GM12878 (cell line): ENCODE results near the gene MGA. TPM values are rescaled to one million over a fixed set of nuclear protein-coding genes. Genes with fewer than 3 reads are reported as not detected.

Source experiments
- ATAC-seq: fragments of 200-7000 bp; cut with Tn5 transposase; 3 replicates; pipeline ENCODE4 v1.9.1; 2020; ENCODE audit warnings: mild to moderate bottlenecking, moderate library complexity
- BruUV-seq: library from RNA; stranded (reverse); fragments of 400-500 nt; replicated peaks from 2 replicates; lab custom pipeline; 2021; lab: Mats Ljungman, UMichigan
- CTCF ChIA-PET: fragments of 300-600 bp; sonication (Branson Sonifier 250); formaldehyde crosslinking; extraction: SDS; loops from one replicate; lab custom pipeline; 2021; ENCODE audit warnings: inconsistent platforms; lab: Yijun Ruan, JAX
- POLR2A ChIA-PET: fragments of 350-600 bp; formaldehyde crosslinking; extraction: SDS; loops from one replicate; lab custom pipeline; 2021; ENCODE audit warnings: inconsistent platforms; lab: Charles Lee
- RAD21 ChIA-PET: fragments of 300-600 bp; sonication (Branson Sonifier 250); formaldehyde crosslinking; loops from one replicate; lab custom pipeline; 2023; ENCODE audit warnings: antibody characterized with exemption; ENCODE audit not compliant: unreplicated experiment; lab: Charles Lee
- SMC1A ChIA-PET: fragments of 300-600 bp; sonication (Branson Sonifier 250); formaldehyde crosslinking; loops from one replicate; lab custom pipeline; 2023; ENCODE audit not compliant: unreplicated experiment, uncharacterized antibody; lab: Charles Lee
- DNase-seq: peaks from one replicate; pipeline ENCODE4 v3.0.0-alpha.2; 2011; ENCODE audit warnings: low read depth, low spot score
- FAIRE-seq: peaks from 3 replicates; lab custom pipeline; 2011; peaks lifted over from hg19 to GRCh38; lab: Jason Lieb, UNC
- H2AFZ ChIP-seq: 2 replicates; pipeline ENCODE4 v1.6.0; 2011; ENCODE audit warnings: low read depth, low read length, control low read depth; ENCODE audit not compliant: control insufficient read depth
- H3K27ac ChIP-seq: 2 replicates; pipeline ENCODE4 v1.5.1; 2011; ENCODE audit warnings: control low read depth; ENCODE audit not compliant: control insufficient read depth, insufficient read depth
- H3K27me3 ChIP-seq, 2 experiments: replicated peaks in 1 of 2; 2 replicates each; pipeline versions ENCODE4 v1.6.0 to v1.6.1; 2011; ENCODE audit warnings: low read length in 1 of 2; ENCODE audit not compliant: control insufficient read depth in 2 of 2, insufficient read depth in 2 of 2
- H3K36me3 ChIP-seq, 2 experiments: 2 replicates each; pipeline ENCODE4 v1.5.1; 2011; ENCODE audit warnings: low read length in 1 of 2; ENCODE audit not compliant: control insufficient read depth in 2 of 2, insufficient read depth in 2 of 2
- H3K4me1 ChIP-seq: 2 replicates; pipeline ENCODE4 v1.6.1; 2011; ENCODE audit warnings: mild to moderate bottlenecking, low read length, moderate library complexity, mixed read lengths; ENCODE audit not compliant: control insufficient read depth, insufficient read depth
- H3K4me2 ChIP-seq: 2 replicates; pipeline ENCODE4 v1.6.0; 2011; ENCODE audit warnings: control low read depth; ENCODE audit not compliant: control insufficient read depth, insufficient read depth
- H3K4me3 ChIP-seq: fragments of 200-600 bp; sonication (generic); 2 replicates; pipeline ENCODE4 v1.5.1; 2016
- H3K79me2 ChIP-seq: 2 replicates; pipeline ENCODE4 v1.6.0; 2011; ENCODE audit warnings: low read length; ENCODE audit not compliant: control insufficient read depth, insufficient read depth
- H3K9ac ChIP-seq: 2 replicates; pipeline ENCODE4 v1.8.0; 2011; ENCODE audit warnings: low read length, control low read depth, mixed read lengths; ENCODE audit not compliant: control insufficient read depth, insufficient read depth
- H3K9me3 ChIP-seq: replicated peaks from 3 replicates; pipeline ENCODE4 v1.5.1; 2011; ENCODE audit warnings: mild to moderate bottlenecking, low read length; ENCODE audit not compliant: control insufficient read depth, insufficient read depth
- H4K20me1 ChIP-seq: 2 replicates; pipeline ENCODE4 v1.6.0; 2011; ENCODE audit not compliant: control insufficient read depth, insufficient read depth
- BRCA1 ChIP-seq: IDR thresholded peaks from 2 replicates; pipeline ENCODE4 v1.6.1; 2011; ENCODE audit warnings: low read depth, low read length, improper control_type of control experiment
- EP300 ChIP-seq, 2 experiments: fragments of 150-350 bp in 1 of 2; IDR thresholded peaks; 2 replicates each; pipeline ENCODE4 v1.6.1; 2011 to 2012; ENCODE audit warnings: low read depth in 2 of 2, low read length in 2 of 2, borderline replicate concordance in 1 of 2, improper control_type of control experiment in 1 of 2, inconsistent platforms in 1 of 2; ENCODE audit not compliant: control insufficient read depth in 1 of 2
- RAD21 ChIP-seq: IDR thresholded peaks from 2 replicates; pipeline ENCODE4 v1.6.1; 2011; ENCODE audit warnings: mild to moderate bottlenecking, low read depth, low read length, moderate library complexity; ENCODE audit not compliant: insufficient read depth
- RFX5 ChIP-seq: IDR thresholded peaks from 2 replicates; pipeline ENCODE4 v1.6.1; 2011; ENCODE audit warnings: low read depth, low read length, improper control_type of control experiment
- SMAD5 ChIP-seq: IDR thresholded peaks from 2 replicates; pipeline ENCODE4 v1.6.1; 2016; ENCODE audit warnings: antibody characterized with exemption, low read depth
- SPI1 ChIP-seq: IDR thresholded peaks from 2 replicates; pipeline ENCODE4 v1.6.1; 2011; ENCODE audit warnings: low read depth, mild to moderate bottlenecking, low read length, moderate library complexity, borderline replicate concordance; ENCODE audit not compliant: insufficient read depth
- WGBS: methylation state at CpG from one replicate; pipeline ENCODE4 v1.1.6; 2016; ENCODE audit warnings: low lambda C conversion rate; ENCODE audit not compliant: insufficient replicate concordance, insufficient coverage; ENCODE audit errors: missing lambda C conversion rate; 5-methylcytosine and 5-hydroxymethylcytosine counted together
- in situ Hi-C: fragments of 300-500 bp; cut with MboI; formaldehyde crosslinking; loops from 9 replicates; pipeline ENCODE4 v1.14.3; 2018; ENCODE audit warnings: mixed read lengths
- intact Hi-C: fragments of 100-400 bp; cut with micrococcal nuclease; formaldehyde crosslinking; loops from one replicate; pipeline ENCODE4 v1.14.2; 2022; ENCODE audit not compliant: unreplicated experiment
- polyA plus RNA-seq, 11 experiments: library from polyadenylated mRNA; depleted of rRNA in 4 of 11; unstranded in 6 of 11; stranded (reverse) in 5 of 11; fragments of >200 nt; fragmentation: Nextera tagmentation in 4 of 11; fragmentation: Illumina TruSeq in 1 of 11; extraction: Ambion mirVana in 4 of 11; extraction: Trizol in 1 of 11; gene quantifications; 1 replicate in 1 of 11; 2 replicates in 10 of 11; pipeline versions ENCODE4 v1.2.1 to v1.2.3, GENCODE V29; 2011 to 2016; ENCODE audit warnings: inconsistent platforms in 2 of 11, missing spikeins in 2 of 11, low read depth in 1 of 11
- total RNA-seq, 4 experiments: library from RNA; depleted of rRNA in 3 of 4; stranded (reverse); fragments of >200 nt in 3 of 4; fragmentation: Illumina TruSeq in 1 of 4; extraction: Trizol in 1 of 4; gene quantifications; 2 replicates each; pipeline versions ENCODE4 v1.2.1 to v1.2.3, GENCODE V29; 2013 to 2021
- TF ChIP-seq, protein P1 (sequence below): IDR thresholded peaks from 2 replicates; pipeline ENCODE4 v1.6.1; 2012; ENCODE audit warnings: low read length, inconsistent platforms
- TF ChIP-seq, protein P2 (sequence below): fragments of 450-650 bp; IDR thresholded peaks from 2 replicates; pipeline ENCODE4 v1.6.1; 2016; ENCODE audit warnings: mild to moderate bottlenecking
- TF ChIP-seq, protein P3 (sequence below): IDR thresholded peaks from 2 replicates; pipeline ENCODE4 v1.6.1; 2012; ENCODE audit warnings: low read depth, low read length, improper control_type of control experiment
- TF ChIP-seq, protein P4 (sequence below): IDR thresholded peaks from 2 replicates; pipeline ENCODE4 v1.6.1; 2011; ENCODE audit warnings: borderline replicate concordance, low read depth, mild to moderate bottlenecking, moderate library complexity, mixed read lengths, low read length; ENCODE audit not compliant: insufficient read depth; ENCODE audit errors: extremely low read length
- TF ChIP-seq, protein P5 (sequence below): fragments of 450-650 bp; IDR thresholded peaks from 2 replicates; pipeline ENCODE4 v1.6.1; 2017; ENCODE audit warnings: mild to moderate bottlenecking, moderate library complexity

MGA gene
- total and polyA plus RNA-seq, 10 of the 15 experiments (the other 5 are each of a cell fraction or from before 2014, with no cell fraction given): 2.6 to 29.6 (median 17.0) TPM

DNA sequence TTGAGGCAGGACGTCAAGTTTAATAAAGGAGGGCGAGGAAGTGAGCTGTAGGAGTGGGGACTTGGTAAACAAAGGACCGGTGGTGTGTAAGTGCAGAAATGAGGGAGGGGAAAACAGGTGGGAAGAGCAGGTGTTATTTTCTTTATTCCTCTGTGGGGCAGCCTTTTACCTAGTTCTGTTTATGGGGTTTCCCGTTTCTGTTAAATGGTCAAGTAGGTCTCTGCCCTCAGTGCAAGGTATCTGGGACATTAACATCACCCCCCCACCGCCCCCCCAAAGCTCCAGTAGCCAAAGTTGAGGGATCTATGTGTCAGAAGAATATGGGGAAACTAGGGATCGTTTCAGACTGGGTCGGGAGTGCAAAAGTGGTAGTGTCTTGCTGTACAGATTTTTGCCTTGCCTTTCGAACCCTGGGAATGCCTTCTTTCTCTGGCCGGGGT, 893 bp downstream of the MGA start:
- ATAC-seq (peak; percentile 25), DNase-seq (no peak), FAIRE-seq (no peak)
- RAD21 ChIA-PET: interaction anchor here (0.6 to 1.4 kb wide), 5 partner anchors 35 to 195 kb away, joined by 3 to 12 read pairs (median 3); partner anchors contain the start of gene MAPKBP1
- peak overlapping the region; percentile 99 for H3K4me2 ChIP-seq
- peak overlapping the region; percentile 85 for H3K4me3 ChIP-seq
- intact Hi-C loops (no loop called here), in situ Hi-C loops (no loop called here)
- WGBS: 3% methylated on average over 9 of the region's 9 CpGs
- H3K9ac ChIP-seq: peak overlapping the region; percentile 69
- H3K27ac ChIP-seq: peak overlapping the region; percentile 79
- no peaks in the 10 kb centered on the region for H3K36me3 ChIP-seq
- peaks cover 52% of the 10 kb centered on the region for H3K79me2 ChIP-seq
- H3K4me1 ChIP-seq: peaks cover 26% of the 10 kb centered on the region
- no peaks in the 10 kb centered on the region for H3K27me3 ChIP-seq
- SMC1A ChIA-PET: interaction anchor here (0.7 to 2.6 kb wide), 7 partner anchors 10 to 244 kb away, joined by 3 to 19 read pairs (median 4); partner anchors contain the start of gene MAPKBP1
- peak overlapping the region; percentile 98 for H2AFZ ChIP-seq
- H3K9me3 ChIP-seq: peaks cover 2% of the 10 kb centered on the region; the same call in 2 of the 3 replicates
- no TSS peak for BruUV-seq
- CTCF ChIA-PET: interaction anchor here (0.7 to 2.9 kb wide), 8 partner anchors 10 to 430 kb away, joined by 3 to 25 read pairs (median 3); partner anchors contain the start of genes CHP1, EXD1 and MAPKBP1
- no peaks in the 10 kb centered on the region for H4K20me1 ChIP-seq
- POLR2A ChIA-PET: interaction anchor here (1.0 to 1.5 kb wide), 9 partner anchors 9 to 311 kb away, joined by 3 to 6 read pairs (median 3); partner anchors contain the start of gene EHD4
- TF ChIP-seq, protein P1, sequence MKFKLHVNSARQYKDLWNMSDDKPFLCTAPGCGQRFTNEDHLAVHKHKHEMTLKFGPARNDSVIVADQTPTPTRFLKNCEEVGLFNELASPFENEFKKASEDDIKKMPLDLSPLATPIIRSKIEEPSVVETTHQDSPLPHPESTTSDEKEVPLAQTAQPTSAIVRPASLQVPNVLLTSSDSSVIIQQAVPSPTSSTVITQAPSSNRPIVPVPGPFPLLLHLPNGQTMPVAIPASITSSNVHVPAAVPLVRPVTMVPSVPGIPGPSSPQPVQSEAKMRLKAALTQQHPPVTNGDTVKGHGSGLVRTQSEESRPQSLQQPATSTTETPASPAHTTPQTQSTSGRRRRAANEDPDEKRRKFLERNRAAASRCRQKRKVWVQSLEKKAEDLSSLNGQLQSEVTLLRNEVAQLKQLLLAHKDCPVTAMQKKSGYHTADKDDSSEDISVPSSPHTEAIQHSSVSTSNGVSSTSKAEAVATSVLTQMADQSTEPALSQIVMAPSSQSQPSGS: no peak
- TF ChIP-seq, protein P2, sequence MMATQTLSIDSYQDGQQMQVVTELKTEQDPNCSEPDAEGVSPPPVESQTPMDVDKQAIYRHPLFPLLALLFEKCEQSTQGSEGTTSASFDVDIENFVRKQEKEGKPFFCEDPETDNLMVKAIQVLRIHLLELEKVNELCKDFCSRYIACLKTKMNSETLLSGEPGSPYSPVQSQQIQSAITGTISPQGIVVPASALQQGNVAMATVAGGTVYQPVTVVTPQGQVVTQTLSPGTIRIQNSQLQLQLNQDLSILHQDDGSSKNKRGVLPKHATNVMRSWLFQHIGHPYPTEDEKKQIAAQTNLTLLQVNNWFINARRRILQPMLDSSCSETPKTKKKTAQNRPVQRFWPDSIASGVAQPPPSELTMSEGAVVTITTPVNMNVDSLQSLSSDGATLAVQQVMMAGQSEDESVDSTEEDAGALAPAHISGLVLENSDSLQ: no peak
- TF ChIP-seq, protein P3, sequence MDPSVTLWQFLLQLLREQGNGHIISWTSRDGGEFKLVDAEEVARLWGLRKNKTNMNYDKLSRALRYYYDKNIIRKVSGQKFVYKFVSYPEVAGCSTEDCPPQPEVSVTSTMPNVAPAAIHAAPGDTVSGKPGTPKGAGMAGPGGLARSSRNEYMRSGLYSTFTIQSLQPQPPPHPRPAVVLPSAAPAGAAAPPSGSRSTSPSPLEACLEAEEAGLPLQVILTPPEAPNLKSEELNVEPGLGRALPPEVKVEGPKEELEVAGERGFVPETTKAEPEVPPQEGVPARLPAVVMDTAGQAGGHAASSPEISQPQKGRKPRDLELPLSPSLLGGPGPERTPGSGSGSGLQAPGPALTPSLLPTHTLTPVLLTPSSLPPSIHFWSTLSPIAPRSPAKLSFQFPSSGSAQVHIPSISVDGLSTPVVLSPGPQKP: no peak
- TF ChIP-seq BRCA1 (no peak), RFX5 (no peak), EP300 (IDR thresholded peaks at IDR 0.05; ENCODE audit: borderline replicate concordance in 1 of 2, control insufficient read depth in 1 of 2, low read depth in 2 of 2, low read length in 2 of 2) (no peak), RAD21 (0 out of 2 replicates have a peak, but pooled peaks have one; percentile 10), SPI1 (no peak), SMAD5 (no peak)
- TF ChIP-seq, protein P4, sequence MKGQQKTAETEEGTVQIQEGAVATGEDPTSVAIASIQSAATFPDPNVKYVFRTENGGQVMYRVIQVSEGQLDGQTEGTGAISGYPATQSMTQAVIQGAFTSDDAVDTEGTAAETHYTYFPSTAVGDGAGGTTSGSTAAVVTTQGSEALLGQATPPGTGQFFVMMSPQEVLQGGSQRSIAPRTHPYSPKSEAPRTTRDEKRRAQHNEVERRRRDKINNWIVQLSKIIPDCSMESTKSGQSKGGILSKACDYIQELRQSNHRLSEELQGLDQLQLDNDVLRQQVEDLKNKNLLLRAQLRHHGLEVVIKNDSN: no peak
- TF ChIP-seq, protein P5, sequence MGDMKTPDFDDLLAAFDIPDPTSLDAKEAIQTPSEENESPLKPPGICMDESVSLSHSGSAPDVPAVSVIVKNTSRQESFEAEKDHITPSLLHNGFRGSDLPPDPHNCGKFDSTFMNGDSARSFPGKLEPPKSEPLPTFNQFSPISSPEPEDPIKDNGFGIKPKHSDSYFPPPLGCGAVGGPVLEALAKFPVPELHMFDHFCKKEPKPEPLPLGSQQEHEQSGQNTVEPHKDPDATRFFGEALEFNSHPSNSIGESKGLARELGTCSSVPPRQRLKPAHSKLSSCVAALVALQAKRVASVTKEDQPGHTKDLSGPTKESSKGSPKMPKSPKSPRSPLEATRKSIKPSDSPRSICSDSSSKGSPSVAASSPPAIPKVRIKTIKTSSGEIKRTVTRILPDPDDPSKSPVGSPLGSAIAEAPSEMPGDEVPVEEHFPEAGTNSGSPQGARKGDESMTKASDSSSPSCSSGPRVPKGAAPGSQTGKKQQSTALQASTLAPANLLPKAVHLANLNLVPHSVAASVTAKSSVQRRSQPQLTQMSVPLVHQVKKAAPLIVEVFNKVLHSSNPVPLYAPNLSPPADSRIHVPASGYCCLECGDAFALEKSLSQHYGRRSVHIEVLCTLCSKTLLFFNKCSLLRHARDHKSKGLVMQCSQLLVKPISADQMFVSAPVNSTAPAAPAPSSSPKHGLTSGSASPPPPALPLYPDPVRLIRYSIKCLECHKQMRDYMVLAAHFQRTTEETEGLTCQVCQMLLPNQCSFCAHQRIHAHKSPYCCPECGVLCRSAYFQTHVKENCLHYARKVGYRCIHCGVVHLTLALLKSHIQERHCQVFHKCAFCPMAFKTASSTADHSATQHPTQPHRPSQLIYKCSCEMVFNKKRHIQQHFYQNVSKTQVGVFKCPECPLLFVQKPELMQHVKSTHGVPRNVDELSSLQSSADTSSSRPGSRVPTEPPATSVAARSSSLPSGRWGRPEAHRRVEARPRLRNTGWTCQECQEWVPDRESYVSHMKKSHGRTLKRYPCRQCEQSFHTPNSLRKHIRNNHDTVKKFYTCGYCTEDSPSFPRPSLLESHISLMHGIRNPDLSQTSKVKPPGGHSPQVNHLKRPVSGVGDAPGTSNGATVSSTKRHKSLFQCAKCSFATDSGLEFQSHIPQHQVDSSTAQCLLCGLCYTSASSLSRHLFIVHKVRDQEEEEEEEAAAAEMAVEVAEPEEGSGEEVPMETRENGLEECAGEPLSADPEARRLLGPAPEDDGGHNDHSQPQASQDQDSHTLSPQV: no peak
